Psoas muscle (tissue), 8 donors: ENCODE data around the gene GNG8. TPM values are rescaled to one million over a fixed set of nuclear protein-coding genes. Genes with fewer than 3 reads are reported as not detected.

ENCODE experiments used
- ATAC-seq, 4 donors: fragments of 200-7000 bp; cut with Tn5 transposase; one replicate each; pipeline ENCODE4 v1.9.1; 2020; ENCODE audit warnings: moderate library complexity in 3 of 4, mild to moderate bottlenecking in 2 of 4
- DNase-seq, 2 donors: peaks; one replicate each; pipeline ENCODE4 v3.0.0-alpha.2; 2020
- H3K27ac ChIP-seq: fragments of 200-600 bp; one replicate; pipeline ENCODE4 v1.8.0; 2022
- H3K27me3 ChIP-seq, 3 donors: fragments of 200-600 bp in 1 of 3; one replicate each; pipeline versions ENCODE4 v1.6.1 to v1.8.0; 2013 to 2022; ENCODE audit warnings: low read length in 2 of 3, mild to moderate bottlenecking in 2 of 3, moderate library complexity in 1 of 3; ENCODE audit not compliant: insufficient read depth in 3 of 3
- H3K36me3 ChIP-seq, 2 donors: fragments of 200-600 bp in 1 of 2; one replicate each; pipeline versions ENCODE4 v1.6.1 to v1.8.0; 2013 to 2022; ENCODE audit warnings: low read depth in 1 of 2, mild to moderate bottlenecking in 1 of 2, moderate library complexity in 1 of 2; ENCODE audit not compliant: insufficient read depth in 1 of 2
- H3K4me1 ChIP-seq: fragments of 200-600 bp; one replicate; pipeline ENCODE4 v1.8.0; 2022
- H3K4me3 ChIP-seq: fragments of 200-600 bp; one replicate; pipeline ENCODE4 v1.8.0; 2022; ENCODE audit warnings: mild to moderate bottlenecking
- H3K9me3 ChIP-seq: fragments of 200-600 bp; one replicate; pipeline ENCODE4 v1.8.0; 2022
- CTCF ChIP-seq: fragments of 200-600 bp; IDR thresholded peaks from one replicate; pipeline ENCODE4 v1.8.0; 2022; ENCODE audit warnings: antibody characterized with exemption
- WGBS, 3 donors: extraction: QIAGEN DNeasy Blood & Tissue Kit; methylation state at CpG; one replicate each; pipeline versions ENCODE4 v1.1.6 to v1.1.7; 2013; 5-methylcytosine and 5-hydroxymethylcytosine counted together
- intact Hi-C, 2 donors: fragments of 100-400 bp; cut with DNase I; formaldehyde crosslinking; loops; one replicate each; pipeline versions ENCODE4 v1.11.0 to v1.14.2; 2022
- polyA plus RNA-seq, 3 donors: library from polyadenylated mRNA; stranded (reverse); fragments of 200-250 nt; gene quantifications; one replicate each; pipeline ENCODE4 v1.2.3, GENCODE V29; 2013
- total RNA-seq, 4 donors: library from RNA; stranded (reverse); fragmentation: NEBNext Ultra II Directional in 2 of 4; extraction: Animal tissue kit (Norgen Biotek cat#: 25700) in 2 of 4; gene quantifications; one replicate each; pipeline versions ENCODE4 v1.2.1 to v1.2.4, GENCODE V29; 2021 to 2023
- donor health status: healthy with polysubstance abuse.
- donor health status: DM: no; HTN: no; CAD: no; lungs with moderate emphysema.
- donor health status: Bipolar disorder and iron deficiency.
- donor health status: healthy.
- donor health status: DM: yes; HTN: yes; CAD: no.
- donor health status: DM: no; HTN: no; CAD: no.
- donor health status: DM: no; HTN: no; CAD: no.
- donor health status: DM: yes; HTN: yes; CAD: no.

GNG8 gene
- total and polyA plus RNA-seq, 7 donors, result not detected

- peaks cover 6% of the 10 kb centered on the region for H3K4me1 ChIP-seq
- no peaks in the 10 kb centered on the region for H3K36me3 ChIP-seq
- H3K4me3 ChIP-seq, result peak overlapping the region; percentile 45
- no peak for ATAC-seq
- no peaks in the 10 kb centered on the region for H3K9me3 ChIP-seq
- no peak overlapping the region for H3K27ac ChIP-seq
- no peak for DNase-seq
- intact Hi-C loops, result no loop called here
- H3K27me3 ChIP-seq, result peaks cover 0 to 6% (median 0%) of the 10 kb centered on the region in 3 donors
- 90 to 96% (median 92%) methylated on average over 23 to 35 of the region's 35 CpGs for WGBS, 3 donors
- no peak for TF ChIP-seq CTCF
Measured at GRCh38 chr19:46623915-46624502, 12.0 kb downstream of the GNG8 start.

- WGBS, 3 donors, result 63 to 74% (median 71%) methylated on average over 7 of the region's 7 CpGs
- no peak for TF ChIP-seq CTCF
- Histone ChIP-seq H3K4me3 (peak overlapping the region; percentile 36), H3K27ac (no peak overlapping the region), H3K27me3 (peaks cover 0 to 6% (median 0%) of the 10 kb centered on the region in 3 donors), H3K36me3 (no peaks in the 10 kb centered on the region), H3K4me1 (peaks cover 16% of the 10 kb centered on the region), H3K9me3 (no peaks in the 10 kb centered on the region)
- DNase-seq, result peak; percentile 7 to 31
- intact Hi-C loops, result no loop called here
- ATAC-seq, result no peak
Measured at GRCh38 chr19:46622118-46622446, 13.9 kb downstream of the GNG8 start.

GRCh38 chr19:46621191-46622117, 14.5 kb downstream of the GNG8 start:
- 56 to 71% (median 61%) methylated on average over 32 of the region's 32 CpGs for WGBS, 3 donors
- H3K36me3 ChIP-seq, result no peaks in the 10 kb centered on the region
- intact Hi-C loops, result no loop called here
- no peak for ATAC-seq
- H3K27ac ChIP-seq, result peak overlapping the region; percentile 23
- H3K4me1 ChIP-seq, result peaks cover 21% of the 10 kb centered on the region
- DNase-seq, result peak in 1 of 2 donors; percentile 35
- H3K27me3 ChIP-seq, result peaks cover 0 to 6% (median 0%) of the 10 kb centered on the region in 3 donors
- no peak for TF ChIP-seq CTCF
- H3K9me3 ChIP-seq, result no peaks in the 10 kb centered on the region
- H3K4me3 ChIP-seq, result peak overlapping the region; percentile 36

GRCh38 chr19:46620716-46621115, 15.3 kb downstream of the GNG8 start:
- 43 to 58% (median 50%) methylated on average over 6 of the region's 6 CpGs for WGBS, 3 donors
- peaks cover 0 to 6% (median 0%) of the 10 kb centered on the region in 3 donors for H3K27me3 ChIP-seq
- H3K36me3 ChIP-seq, result no peaks in the 10 kb centered on the region
- no peak for TF ChIP-seq CTCF
- H3K4me1 ChIP-seq, result peaks cover 21% of the 10 kb centered on the region
- DNase-seq, result peak in 1 of 2 donors; percentile 42
- H3K27ac ChIP-seq, result peak overlapping the region; percentile 21
- peak overlapping the region; percentile 36 for H3K4me3 ChIP-seq
- no peak for ATAC-seq
- intact Hi-C loops, result no loop called here
- no peaks in the 10 kb centered on the region for H3K9me3 ChIP-seq
